ENCODE measurements around the gene SLC8A1.

DNA sequence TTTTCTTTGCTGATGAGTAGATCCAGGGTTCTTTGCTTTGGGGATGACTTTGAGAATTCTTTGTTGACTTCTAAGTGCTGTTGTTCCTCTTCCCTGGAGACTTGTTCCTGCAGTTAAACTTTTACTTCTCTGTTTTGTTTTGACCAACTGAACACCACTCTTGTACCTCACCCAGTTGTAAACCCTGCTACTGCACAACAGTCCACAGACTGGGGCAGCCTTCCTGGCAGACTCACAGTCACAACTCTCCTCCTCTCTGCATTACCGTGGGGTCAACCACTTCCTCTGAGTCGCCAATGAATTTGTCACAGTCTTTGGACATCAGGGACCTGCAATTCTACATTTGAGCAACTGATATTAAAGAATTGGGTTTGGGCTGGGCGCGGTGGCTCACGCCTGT lies 3.8 kb upstream of the SLC8A1 start:
- TF ChIP-seq, protein P1, sequence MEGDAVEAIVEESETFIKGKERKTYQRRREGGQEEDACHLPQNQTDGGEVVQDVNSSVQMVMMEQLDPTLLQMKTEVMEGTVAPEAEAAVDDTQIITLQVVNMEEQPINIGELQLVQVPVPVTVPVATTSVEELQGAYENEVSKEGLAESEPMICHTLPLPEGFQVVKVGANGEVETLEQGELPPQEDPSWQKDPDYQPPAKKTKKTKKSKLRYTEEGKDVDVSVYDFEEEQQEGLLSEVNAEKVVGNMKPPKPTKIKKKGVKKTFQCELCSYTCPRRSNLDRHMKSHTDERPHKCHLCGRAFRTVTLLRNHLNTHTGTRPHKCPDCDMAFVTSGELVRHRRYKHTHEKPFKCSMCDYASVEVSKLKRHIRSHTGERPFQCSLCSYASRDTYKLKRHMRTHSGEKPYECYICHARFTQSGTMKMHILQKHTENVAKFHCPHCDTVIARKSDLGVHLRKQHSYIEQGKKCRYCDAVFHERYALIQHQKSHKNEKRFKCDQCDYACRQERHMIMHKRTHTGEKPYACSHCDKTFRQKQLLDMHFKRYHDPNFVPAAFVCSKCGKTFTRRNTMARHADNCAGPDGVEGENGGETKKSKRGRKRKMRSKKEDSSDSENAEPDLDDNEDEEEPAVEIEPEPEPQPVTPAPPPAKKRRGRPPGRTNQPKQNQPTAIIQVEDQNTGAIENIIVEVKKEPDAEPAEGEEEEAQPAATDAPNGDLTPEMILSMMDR (IDR thresholded peaks at IDR 0.05) = no peak
- TF ChIP-seq POLR2A (IDR thresholded peaks at IDR 0.05) = no peak
